Endometrial microvascular endothelial cells (primary cell): ENCODE data around the gene KPNA1. TPM values are rescaled to one million over a fixed set of nuclear protein-coding genes. Genes with fewer than 3 reads are reported as not detected.

Experiments
- in situ Hi-C: cut with HindIII; loops from 2 replicates; pipeline ENCODE4 v1.10.0; 2017; ENCODE audit warnings: low sequenced_read_pairs, low pct_unique_long_range_greater_than_20kb; ENCODE audit errors: inconsistent ontology term
- total RNA-seq: library from RNA; depleted of rRNA; stranded (reverse); fragments of >200 nt; gene quantifications from one replicate; pipeline ENCODE4 v1.2.3, GENCODE V29; 2015; ENCODE audit errors: inconsistent ontology term

KPNA1 gene
- total RNA-seq, 1 donor from 2014 or later: 53.6 TPM

DNA sequence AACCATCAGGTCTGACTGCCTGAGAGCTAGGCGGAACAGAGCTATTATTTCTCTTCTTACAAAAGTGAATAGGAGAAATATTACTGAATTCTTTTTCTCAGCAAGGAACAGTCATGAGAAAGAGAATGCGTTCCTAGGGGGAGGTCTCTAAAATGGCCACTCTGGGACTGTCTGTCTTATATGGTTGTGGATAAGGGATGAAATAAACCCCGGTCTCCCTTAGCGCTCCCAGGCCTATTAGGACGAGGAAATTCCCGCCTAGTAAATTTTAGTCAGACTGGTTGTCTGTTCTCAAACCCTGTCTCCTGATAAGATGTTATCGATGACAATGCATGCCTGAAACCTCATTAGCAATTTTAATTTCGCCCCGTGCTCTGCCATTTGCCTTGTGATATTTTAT is 78.8 kb downstream of the KPNA1 start:
- in situ Hi-C loops: no loop called here

DNA sequence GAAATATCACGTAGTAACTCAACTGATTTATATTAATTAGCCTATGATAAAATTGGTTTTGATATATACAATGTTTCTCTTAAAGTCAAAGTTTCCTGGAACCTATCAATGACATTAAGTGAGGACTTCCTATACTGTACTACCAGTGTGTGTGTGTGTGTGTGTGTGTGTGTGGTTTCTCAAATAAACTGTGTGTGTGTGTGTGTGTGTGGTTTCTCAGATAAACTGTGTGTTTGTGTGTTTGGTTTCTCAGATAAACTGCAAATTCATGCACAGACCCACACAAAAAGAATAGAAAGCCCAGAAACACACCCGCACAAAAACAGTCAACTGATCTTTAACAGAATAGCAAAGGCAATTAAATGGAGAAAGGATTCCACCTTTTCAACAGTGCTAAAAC is 84.4 kb downstream of the KPNA1 start:
- in situ Hi-C loops: no loop called here

DNA sequence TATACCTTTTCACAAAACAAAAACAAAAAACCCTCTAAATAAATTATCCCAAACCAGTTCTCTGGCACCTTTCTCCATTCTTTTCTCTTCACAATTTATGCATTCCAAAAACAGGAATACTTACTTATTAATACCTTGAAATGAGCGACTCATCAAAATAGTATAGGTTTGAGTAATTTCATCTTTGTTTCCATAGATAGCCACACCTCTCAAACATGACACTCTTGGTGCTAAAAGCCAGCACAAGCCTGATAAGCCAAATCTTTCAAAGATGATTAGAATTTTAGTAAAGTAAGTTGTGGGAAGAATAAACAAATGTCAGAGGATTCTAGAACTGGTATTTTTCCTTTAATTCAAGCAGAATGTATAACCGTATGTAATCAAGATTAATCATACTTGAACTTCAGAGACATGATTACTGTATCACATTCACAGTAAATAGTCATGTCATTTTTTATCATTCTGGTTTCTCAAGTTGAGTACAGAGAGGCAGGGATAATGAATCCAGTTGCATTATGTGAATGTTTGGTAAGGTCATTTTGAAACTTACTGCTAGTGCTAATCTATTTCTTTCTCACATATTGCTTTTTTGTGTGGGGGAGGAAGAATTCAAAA is 86.8 kb downstream of the KPNA1 start:
- in situ Hi-C loops: no loop called here

DNA sequence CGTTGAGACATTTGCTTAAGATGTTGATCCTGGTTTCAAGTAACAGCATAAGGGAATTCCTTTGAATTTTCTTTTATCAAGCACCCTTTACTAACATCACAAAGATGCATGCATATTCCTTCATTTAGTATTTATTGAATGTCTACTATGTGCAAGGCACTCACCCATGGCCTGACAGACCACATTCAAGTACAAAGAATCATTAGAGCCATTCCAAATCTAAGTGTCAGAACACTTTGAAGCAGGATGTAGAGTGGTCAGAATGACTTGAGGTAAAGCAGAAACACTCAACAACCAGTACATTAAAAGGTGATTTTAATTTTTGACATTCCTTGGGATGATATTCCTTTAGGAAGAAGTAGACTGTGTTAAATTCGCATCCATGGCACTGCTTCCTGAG is 92.9 kb downstream of the KPNA1 start:
- in situ Hi-C loops: no loop called here

DNA sequence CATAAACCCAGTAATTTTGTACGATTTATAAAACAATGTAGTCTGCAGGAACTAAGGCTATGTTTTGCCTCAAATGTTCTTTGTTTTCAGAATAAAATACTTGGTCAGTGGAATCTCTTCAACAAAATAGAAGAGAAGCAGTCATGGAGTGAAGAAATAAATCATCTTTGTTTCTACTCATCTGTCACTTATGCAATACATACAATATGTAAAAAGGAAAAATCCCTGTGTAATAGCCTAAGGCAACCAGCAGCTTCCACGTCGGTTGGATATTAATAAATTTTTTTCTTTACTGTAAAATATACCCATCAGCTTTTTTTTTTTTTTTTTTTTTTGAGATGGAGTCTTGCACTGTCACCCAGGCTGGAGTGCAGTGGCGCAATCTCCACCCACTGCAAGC is 93.6 kb downstream of the KPNA1 start:
- in situ Hi-C loops: no loop called here

DNA sequence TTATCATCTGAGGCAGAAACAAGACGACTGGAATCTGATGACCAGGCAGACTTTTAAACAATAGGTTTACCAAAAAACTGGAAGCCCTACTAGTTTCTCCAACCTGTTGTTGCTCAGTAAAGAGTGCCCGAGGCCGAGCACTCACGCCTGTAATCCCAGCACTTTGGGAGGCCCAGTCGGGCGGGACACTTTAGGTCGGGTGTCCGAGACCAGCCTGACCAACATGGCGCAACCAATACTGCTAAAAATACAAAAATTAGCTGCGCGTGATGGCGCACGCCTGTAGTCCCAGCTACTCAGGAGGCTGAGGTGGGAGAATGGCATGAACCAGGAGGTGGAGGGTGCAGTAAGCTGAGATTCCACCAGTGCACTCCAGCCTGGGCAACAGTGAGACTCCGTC is 97.8 kb downstream of the KPNA1 start:
- in situ Hi-C loops: no loop called here

DNA sequence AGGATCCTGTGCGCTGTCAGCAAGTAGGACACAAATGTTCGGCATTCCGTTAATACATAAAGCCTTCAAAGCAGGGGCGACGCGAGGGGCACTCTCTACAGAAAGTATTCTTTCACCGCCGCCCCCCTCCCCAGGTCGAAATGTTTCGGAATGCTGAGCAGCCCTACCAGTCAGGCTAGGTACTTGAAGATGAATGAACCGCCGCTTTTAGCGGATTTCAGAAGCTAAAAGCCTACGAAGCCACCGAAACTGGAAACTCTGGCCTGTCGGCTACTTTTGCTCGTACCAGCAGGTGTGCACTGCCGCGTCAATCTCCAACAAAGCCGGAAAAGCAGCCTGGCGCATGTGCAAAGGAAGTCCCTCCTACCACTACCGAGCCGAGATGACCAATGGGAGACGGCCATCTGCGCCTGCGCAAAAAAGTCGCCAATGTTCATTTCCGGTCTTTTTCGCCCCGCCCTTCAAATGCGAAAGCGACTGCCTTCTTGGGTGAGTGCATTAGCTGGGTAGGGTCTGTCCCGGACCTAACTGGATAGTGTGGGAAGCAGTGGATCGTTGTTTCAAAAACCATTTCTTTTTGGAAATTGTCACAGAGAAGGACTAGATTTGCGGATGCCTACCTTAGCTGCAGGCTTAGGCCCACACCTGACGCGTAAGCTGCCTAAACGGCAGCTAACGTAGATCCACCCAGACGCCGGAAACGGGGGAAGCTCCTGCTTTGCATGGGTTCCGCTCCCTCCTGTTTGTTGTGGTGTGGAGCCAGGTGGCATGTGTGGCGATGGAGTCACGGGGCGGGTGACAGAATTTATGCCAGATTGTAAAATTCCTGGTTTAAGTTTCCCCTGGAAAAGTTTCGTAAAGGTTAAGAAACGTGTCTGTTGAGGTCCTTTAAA is 98.7 kb downstream of the KPNA1 start, which contains the start of gene WDR5B:
TSS of gene WDR5B (minus strand) at position 301 of the 893 bp plus-strand sequence. CDS start 534 bp downstream, outside the sequence.
- in situ Hi-C loops: no loop called here

DNA sequence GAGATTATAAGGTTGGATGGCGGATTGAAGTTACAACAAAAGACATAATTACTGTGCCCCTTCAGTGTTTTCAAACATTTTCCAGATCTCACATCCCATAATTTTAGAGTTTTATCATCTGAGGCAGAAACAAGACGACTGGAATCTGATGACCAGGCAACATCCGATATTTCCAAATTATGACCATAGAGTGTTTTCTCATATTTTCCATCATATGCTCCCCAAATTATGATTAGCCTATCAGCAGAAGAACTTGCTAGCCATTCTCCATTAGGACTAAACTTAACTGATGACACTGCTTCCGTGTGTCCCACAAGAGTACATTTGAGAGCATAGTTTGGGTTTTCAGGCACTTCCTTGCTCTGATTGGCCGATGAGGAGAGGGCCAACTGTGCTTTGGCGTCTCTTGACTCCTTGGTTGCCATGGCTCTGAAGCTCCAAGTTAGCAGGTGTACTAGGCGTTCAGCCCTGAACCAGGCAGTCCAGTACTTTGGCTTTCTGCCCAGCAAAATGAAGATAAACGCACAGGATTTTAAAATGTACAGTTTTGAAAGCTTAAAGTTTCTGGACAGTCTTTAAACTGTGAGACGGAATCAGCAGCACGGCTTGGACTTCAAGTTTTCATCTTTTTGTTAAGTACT is 99.5 kb downstream of the KPNA1 start:
- in situ Hi-C loops: no loop called here

DNA sequence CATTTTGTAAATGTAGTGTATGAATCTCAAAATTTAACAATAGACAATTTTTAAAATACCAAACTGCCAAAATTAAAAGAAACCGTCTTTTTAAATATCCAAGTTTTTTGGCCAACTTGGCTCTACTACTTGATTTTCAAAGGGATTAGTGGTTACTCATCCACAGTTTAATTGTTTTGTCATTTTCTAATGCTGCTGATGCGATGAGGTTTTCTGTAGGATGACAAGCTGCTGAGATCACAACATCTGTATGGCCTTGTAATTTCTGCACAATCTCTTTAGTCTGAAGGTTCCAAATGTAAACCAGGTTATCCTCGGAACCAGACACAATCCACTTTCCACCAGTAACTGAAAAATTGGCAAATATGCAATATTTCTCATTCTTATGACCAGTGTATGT is 100.3 kb downstream of the KPNA1 start:
- in situ Hi-C loops: no loop called here

DNA sequence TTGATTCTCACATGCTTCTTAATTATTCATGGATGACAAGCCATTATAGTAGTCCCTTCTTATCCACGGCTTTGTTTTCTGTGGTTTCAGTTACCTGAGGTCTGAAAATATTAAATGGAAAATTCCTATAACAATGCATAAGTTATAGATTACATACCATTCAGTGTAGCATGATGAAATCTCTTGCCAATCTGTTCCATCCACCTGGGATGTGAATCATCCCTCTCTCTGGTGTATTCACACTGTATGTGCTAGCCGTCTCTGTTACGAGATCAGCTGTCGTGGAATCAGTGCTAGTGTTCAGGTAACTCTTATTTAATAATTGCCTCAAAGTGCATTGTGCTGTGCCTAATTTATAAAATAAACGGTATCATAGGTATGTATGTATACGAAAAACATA is 104.1 kb downstream of the KPNA1 start:
- in situ Hi-C loops: no loop called here

DNA sequence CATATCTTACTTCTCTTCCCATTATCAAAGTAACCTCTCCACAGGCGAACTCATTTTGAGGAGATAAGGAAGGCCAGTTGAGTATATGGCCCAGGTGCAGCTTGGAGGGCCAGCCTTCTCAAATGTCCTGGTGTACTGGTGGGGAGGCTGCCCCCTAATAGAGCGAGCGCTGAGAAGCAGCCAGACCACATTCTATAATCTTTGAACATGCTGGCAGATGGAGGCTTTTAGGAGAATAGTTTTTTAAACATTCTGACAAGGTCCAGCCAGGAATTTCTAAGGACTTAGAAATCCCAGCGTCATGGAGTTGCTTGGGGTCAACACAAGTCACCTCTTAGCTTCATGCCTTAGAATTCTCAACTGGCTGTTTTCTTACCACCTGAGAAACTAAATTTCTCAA is 104.6 kb downstream of the KPNA1 start:
- in situ Hi-C loops: no loop called here

DNA sequence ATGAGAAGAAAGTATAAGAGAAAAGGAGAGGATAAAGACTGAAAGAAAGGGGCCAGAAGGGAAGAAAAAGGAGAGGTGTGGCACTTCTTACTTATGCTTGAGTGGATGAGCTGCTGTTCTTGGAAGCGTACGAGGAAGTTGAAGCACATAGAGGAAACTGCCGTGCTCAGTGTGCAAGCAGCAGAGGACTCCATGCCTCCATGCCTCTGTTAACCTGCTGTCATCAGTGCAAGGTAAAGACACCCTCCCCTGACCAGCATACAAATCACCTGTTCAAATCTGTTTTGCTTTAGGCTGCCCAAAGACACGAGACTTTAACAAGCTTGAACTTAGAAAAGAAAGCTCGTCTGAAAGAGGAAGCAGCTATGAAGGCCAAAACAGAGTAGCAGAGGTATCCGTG is 105.3 kb downstream of the KPNA1 start:
- in situ Hi-C loops: no loop called here

DNA sequence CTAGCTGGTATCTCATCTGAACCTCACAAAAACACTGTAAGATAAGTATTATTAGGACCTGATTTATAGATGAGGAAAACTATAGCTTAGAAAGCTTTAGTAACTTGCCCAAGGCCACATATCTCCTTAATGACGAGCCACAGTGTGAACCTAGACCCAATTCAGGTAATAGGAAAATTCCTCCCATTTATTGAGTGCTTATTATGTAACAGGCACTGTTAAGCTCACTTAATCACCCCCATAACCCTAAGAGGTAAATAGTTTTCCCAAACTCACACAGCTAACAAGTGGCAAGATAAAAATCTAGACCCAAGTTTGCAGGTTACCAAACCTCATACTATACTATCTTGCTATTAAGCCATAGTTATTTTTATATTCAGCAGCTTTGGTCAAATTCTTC is 106.8 kb downstream of the KPNA1 start:
- in situ Hi-C loops: no loop called here

DNA sequence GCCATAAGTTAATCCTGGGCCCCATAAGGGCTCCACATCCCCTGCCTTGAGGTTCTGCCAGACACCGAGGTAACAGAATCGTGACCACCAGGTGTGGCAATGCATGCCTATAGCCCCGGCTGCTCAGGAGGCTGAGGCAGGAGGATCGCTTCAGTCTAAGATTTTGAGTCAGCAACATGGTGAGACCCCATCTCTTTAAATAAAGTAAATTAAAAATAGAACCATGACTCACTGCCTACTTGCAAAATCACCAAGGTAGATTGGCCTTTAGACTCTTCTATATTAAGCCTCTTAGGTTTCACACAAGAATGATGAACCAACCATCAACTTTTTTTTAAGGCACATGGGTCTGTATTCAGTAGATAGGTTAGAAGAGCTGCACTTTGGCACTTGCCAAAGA is 108.5 kb downstream of the KPNA1 start:
- in situ Hi-C loops: no loop called here

DNA sequence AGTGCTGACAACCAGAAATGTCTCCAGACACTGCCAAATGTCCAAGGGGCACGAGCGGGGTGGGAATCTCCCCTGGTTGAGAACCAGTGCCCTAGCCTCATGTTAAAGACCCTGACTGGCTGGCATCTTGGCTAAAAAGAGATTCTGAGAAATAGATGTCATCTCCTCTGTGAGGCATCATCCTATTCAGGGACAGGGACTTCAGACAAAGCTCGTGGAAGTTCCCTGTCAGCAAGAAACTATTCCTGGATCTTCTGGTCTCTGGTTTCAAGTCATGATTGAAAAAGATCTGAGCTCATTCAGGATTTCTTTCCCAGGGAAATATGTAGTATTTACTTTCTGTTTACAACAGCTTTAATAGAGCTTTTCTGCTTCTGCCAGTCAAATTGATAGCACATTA is 109.7 kb downstream of the KPNA1 start:
- in situ Hi-C loops: no loop called here

DNA sequence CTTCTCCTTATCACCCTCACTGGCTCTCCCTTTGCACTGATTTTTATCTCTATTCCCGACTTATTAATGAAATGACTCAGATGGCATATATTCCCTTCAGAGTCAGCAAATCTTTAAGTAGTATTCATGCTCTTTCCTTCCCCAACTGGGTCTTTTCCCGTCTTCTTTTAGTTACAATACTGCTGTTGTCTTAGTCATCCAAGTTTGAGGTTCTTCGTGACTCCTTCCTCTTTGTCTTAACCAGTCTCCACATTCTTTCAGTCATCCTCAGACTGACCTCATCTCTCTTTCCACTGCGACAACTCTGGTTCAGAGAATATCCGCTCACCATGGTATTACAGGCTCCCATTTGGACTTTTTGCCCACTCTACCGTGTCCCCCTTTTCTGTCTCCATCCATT is 111.2 kb downstream of the KPNA1 start:
- in situ Hi-C loops: no loop called here

DNA sequence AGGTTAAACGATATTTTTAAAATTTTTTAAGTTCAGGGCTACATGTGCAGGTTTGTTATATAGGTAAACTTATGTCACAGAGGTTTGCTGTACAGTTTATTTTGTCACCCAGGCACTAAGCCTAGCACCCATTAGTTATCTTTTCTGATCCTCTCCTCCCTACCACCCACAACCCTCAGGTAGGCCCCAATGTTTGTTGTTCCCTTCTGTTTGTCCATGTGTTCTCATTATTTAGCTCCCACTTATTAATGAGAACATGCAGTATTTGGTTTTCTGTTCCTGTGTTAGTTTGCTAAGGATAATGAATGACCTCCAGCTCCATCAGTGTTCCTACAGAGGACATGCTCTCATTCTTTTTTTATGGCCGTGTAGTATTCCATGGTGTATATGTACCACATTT is 115.8 kb downstream of the KPNA1 start:
- in situ Hi-C loops: no loop called here

DNA sequence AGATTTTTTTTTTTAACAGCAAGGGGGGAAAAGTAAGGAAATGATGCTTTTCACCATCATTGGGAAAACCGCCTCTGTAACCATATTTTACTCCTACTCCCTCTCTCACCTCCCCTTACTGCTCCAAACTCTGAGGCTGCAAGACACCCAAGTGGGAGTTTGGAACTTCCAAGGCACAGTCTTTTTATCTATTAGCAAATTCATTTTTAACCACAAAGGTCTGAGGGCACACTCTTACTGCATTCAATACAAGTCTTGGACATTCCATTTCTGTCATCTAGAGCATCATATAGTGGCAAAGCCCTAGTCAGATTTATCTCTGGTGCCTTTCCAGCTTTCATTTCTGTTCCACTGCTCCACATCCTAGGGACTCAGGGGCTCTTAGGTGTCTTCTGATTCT is 117.5 kb downstream of the KPNA1 start:
- in situ Hi-C loops: no loop called here

DNA sequence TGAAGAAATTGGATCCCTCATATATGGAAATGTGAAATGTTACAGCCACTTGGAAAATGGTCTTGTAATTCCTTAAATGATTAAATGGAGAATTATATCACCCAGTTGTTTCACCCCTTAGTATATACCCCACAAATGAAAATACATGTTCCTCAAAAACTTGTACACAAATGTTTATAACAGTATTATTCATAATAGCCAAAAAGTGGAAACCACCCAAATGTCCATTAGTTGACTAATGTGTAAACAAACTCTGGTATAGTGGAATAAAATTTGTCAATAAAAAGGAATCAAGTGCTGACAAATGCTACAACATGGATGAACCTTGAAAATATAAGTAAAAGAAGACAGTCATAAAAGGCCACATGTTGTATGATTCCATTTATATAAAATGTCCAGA is 118.2 kb downstream of the KPNA1 start:
- in situ Hi-C loops: no loop called here

DNA sequence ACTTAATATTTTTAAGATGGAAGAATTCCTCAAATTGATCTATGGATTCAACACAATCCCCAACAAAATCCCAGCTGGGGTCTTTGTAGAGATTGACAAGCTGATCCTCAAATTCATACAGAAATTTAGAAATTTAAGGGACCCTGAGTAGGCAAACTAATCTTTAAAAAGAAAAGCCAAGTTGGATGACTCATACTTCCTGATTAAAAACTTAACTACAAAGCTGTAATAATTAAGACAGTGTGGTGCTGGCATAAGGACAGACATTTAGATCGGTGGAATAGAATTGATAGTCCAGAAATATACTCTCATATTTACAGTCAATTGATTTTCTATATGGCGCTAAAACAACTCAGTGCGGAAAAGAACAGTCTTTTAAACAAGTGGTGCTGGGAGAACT is 119.2 kb downstream of the KPNA1 start:
- in situ Hi-C loops: no loop called here
